Hepatocyte (in vitro differentiated cells): ENCODE data around the gene GMPS.

Experiments
- CTCF ChIP-seq: fragments of 200-600 bp; sonication (generic); IDR thresholded peaks from 2 replicates; pipeline ENCODE4 v1.5.1; 2016; ENCODE audit warnings: antibody characterized with exemption, mild to moderate bottlenecking; ENCODE audit not compliant: poor library complexity
- EZH2 ChIP-seq: fragments of 200-600 bp; sonication (generic); IDR thresholded peaks from 2 replicates; pipeline ENCODE4 v1.6.1; 2016; ENCODE audit warnings: antibody characterized with exemption, mild to moderate bottlenecking, borderline replicate concordance
- EZH2phosphoT487 ChIP-seq: fragments of 200-600 bp; sonication (generic); IDR thresholded peaks from one replicate; pipeline ENCODE4 v1.6.1; 2018; ENCODE audit warnings: antibody characterized with exemption, mild to moderate bottlenecking, low read depth, moderate library complexity; ENCODE audit not compliant: unreplicated experiment, severe bottlenecking

- TF ChIP-seq CTCF, result no peak
- no peak for TF ChIP-seq EZH2
- TF ChIP-seq EZH2phosphoT487, result no peak
Measured at GRCh38 chr3:155912090-155912489, 41.6 kb downstream of the GMPS start.
